Prostate gland (tissue), 2 donors: ENCODE data around the gene SLC25A34. TPM values are rescaled to one million over a fixed set of nuclear protein-coding genes. Genes with fewer than 3 reads are reported as not detected.

Experiments used
- DNase-seq: peaks from one replicate; pipeline ENCODE4 v3.0.0-alpha.2; 2019; ENCODE audit warnings: low spot score
- H3K27ac ChIP-seq, 2 donors: fragments of 200-600 bp; sonication (generic); 2 replicates each; pipeline ENCODE4 v1.5.1; 2017 to 2019
- H3K27me3 ChIP-seq: fragments of 200-600 bp; sonication (generic); replicated peaks from 2 replicates; pipeline ENCODE4 v1.5.1; 2019; ENCODE audit not compliant: insufficient read depth
- H3K36me3 ChIP-seq, 2 donors: fragments of 200-600 bp; sonication (generic); 1 replicate in 1 of 2; 2 replicates in 1 of 2; pipeline versions ENCODE4 v1.5.1 to v1.8.1; 2017 to 2019
- H3K4me1 ChIP-seq: fragments of 200-600 bp; sonication (generic); replicated peaks from 2 replicates; pipeline ENCODE4 v1.5.1; 2019
- H3K4me3 ChIP-seq, 2 donors: fragments of 200-600 bp; sonication (generic); 2 replicates each; pipeline ENCODE4 v1.5.1; 2017 to 2019
- H3K9me3 ChIP-seq: fragments of 200-600 bp; sonication (generic); 2 replicates; pipeline ENCODE4 v1.5.1; 2017
- POLR2A ChIP-seq: fragments of 450-650 bp; IDR thresholded peaks from one replicate; pipeline ENCODE4 v1.6.1; 2016; ENCODE audit warnings: antibody characterized with exemption, mild to moderate bottlenecking
- POLR2AphosphoS5 ChIP-seq: sonication (generic); formaldehyde crosslinking; IDR thresholded peaks from one replicate; pipeline ENCODE4 v1.6.1; 2017; ENCODE audit warnings: antibody characterized with exemption
- WGBS: methylation state at CpG from one replicate; pipeline ENCODE4 v1.1.5; 2018; 5-methylcytosine and 5-hydroxymethylcytosine counted together
- intact Hi-C: fragments of 100-400 bp; cut with DNase I; formaldehyde crosslinking; loops from one replicate; pipeline ENCODE4 v1.14.2; 2022
- total RNA-seq, 2 donors: library from RNA; depleted of rRNA; stranded (reverse); fragments of >200 nt; gene quantifications; one replicate each; pipeline ENCODE4 v1.1.0, GENCODE V29; 2016
- TF ChIP-seq, protein P1 (sequence below), 4 experiments: fragments of 200-600 bp in 2 of 4; fragments of 450-650 bp in 2 of 4; sonication (generic) in 2 of 4; IDR thresholded peaks; 1 replicate in 3 of 4; 2 replicates in 1 of 4; pipeline ENCODE4 v1.5.1; 2016 to 2019; ENCODE audit warnings: antibody characterized with exemption in 4 of 4, mild to moderate bottlenecking in 2 of 4, moderate library complexity in 2 of 4

SLC25A34 gene
- total RNA-seq, 2 donors from 2014 or later: 1.1 to 1.4 TPM

GRCh38 chr1:15734901-15735300, 1.2 kb upstream of the SLC25A34 start:
- Histone ChIP-seq H3K36me3 (peaks cover 0 to 16% of the 10 kb centered on the region in 2 donors), H3K27ac (no peak overlapping the region), H3K4me1 (peaks cover 6% of the 10 kb centered on the region), H3K4me3 (no peak overlapping the region), H3K9me3 (no peaks in the 10 kb centered on the region), H3K27me3 (no peaks in the 10 kb centered on the region)
- intact Hi-C loops: no loop called here
- 76% methylated on average over 17 of the region's 17 CpGs for WGBS
- no peak for DNase-seq
- TF ChIP-seq, protein P1, sequence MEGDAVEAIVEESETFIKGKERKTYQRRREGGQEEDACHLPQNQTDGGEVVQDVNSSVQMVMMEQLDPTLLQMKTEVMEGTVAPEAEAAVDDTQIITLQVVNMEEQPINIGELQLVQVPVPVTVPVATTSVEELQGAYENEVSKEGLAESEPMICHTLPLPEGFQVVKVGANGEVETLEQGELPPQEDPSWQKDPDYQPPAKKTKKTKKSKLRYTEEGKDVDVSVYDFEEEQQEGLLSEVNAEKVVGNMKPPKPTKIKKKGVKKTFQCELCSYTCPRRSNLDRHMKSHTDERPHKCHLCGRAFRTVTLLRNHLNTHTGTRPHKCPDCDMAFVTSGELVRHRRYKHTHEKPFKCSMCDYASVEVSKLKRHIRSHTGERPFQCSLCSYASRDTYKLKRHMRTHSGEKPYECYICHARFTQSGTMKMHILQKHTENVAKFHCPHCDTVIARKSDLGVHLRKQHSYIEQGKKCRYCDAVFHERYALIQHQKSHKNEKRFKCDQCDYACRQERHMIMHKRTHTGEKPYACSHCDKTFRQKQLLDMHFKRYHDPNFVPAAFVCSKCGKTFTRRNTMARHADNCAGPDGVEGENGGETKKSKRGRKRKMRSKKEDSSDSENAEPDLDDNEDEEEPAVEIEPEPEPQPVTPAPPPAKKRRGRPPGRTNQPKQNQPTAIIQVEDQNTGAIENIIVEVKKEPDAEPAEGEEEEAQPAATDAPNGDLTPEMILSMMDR (IDR thresholded peaks at IDR 0.05): no peak
- TF ChIP-seq POLR2A (no peak), POLR2AphosphoS5 (no peak)

DNA sequence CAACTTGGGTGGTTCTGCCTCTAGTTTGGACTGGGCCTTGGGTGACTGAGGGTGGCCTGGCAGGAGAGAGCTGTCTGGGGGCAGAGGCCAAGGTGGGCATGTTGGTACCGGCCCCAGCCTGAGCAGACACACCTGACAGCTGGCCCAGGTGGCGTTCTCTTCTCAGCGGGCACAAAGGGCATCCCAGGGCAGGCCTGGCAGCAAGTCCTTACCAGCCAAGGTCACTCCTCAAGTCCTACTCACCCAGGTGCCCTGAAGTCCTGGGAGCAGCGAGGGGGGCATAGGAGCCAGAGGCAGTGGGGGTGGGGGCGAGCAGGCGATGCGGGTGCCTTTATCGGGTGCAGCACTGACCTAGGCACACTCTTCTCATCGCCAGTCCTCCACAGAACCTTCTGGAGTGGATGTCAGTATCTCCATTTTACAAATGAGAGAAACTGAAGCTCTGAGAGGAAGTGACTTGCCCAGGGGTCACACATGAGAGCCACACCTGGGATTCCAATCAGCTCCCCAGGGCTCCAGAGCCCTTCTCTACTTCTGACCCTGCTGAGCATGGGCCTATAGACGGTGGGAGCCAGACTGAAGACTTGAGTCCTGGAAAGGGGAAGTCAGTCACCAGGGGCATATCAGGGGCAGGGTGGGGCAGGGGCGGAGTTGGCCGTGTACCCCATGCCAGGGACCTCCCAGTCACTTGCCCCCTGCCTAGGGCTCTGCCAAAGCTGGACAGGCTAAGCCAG, 587 bp upstream of the SLC25A34 start:
- WGBS: 72% methylated on average over 12 of the region's 12 CpGs
- Histone ChIP-seq H3K4me1 (peaks cover 6% of the 10 kb centered on the region), H3K27me3 (no peaks in the 10 kb centered on the region), H3K4me3 (no peak overlapping the region), H3K36me3 (peaks cover 0 to 13% of the 10 kb centered on the region in 2 donors), H3K9me3 (no peaks in the 10 kb centered on the region), H3K27ac (no peak overlapping the region)
- intact Hi-C loops: no loop called here
- TF ChIP-seq, protein P1 (IDR thresholded peaks at IDR 0.05): no peak
- TF ChIP-seq POLR2A (no peak), POLR2AphosphoS5 (no peak)
- no peak for DNase-seq

DNA sequence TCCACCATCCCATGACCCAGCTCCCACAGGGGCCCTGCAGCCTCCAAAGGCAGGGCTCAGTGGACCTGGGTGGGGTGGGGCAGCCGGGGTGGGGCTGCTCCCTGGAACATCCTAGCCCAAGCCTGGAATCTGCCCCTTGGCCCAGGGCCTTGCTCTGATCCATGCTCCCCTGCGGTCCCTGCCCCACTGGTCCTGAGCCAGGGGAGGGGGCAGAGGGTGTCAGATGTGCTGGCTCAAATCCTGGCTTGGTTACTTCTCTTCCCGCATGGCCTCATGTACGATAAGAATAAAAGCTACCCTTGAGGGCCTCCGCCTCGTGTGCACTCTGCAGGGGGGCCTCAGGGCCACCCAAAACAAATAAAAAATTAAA, 819 bp downstream of the SLC25A34 start:
- H3K9me3 ChIP-seq: no peaks in the 10 kb centered on the region
- H3K27ac ChIP-seq: no peak overlapping the region
- no peak for DNase-seq
- intact Hi-C loops: no loop called here
- 35% methylated on average over 6 of the region's 6 CpGs for WGBS
- H3K27me3 ChIP-seq: no peaks in the 10 kb centered on the region
- TF ChIP-seq POLR2AphosphoS5: no peak
- TF ChIP-seq POLR2A: no peak
- H3K4me3 ChIP-seq: no peak overlapping the region
- peaks cover 0 to under 1% of the 10 kb centered on the region in 2 donors for H3K36me3 ChIP-seq
- H3K4me1 ChIP-seq: peaks cover 6% of the 10 kb centered on the region

DNA sequence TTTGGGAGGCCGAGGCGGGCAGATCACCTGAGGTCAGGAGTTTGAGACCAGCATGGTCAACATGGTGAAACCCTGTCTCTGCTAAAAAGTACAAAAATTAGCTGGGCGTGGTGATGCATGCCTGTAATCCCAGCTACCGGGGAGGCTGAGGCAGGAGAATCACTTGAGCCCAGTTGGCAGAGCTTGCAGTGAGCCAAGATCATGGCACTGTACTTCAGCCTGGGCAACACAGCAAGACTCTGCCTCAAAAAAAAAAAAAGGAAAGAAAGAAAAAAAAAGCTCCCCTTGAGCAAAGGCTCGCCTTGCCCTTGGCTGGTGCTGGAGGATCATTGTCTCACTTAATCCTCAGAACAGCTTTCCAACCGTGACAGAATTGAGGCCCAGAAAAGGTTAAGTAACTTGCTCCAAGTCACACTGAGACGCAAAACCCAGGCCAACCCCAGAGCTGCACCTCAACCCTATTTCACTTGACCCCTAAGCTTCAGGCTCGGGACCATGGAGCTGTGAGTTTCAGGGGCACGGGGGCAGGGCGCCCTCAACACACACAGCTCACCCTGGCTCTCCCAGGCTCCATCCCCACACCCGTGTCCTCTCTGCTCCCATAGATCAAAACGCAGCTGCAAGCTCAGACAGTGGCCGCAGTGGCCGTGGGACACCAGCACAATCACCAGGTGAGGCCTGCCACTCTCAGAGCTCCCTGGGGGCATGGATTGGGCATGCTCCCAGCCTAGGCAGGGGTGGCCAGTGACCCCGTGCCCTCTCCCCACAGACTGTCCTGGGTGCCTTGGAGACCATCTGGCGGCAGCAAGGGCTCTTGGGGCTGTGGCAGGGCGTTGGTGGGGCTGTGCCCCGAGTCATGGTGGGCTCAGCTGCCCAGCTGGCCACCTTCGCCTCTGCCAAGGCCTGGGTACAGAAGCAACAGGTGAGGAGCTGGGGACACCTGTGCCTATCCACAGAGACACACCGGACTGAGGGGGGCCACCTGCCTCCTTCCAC, 1.6 kb downstream of the SLC25A34 start:
- no peaks in the 10 kb centered on the region for H3K27me3 ChIP-seq
- no peaks in the 10 kb centered on the region for H3K36me3 ChIP-seq
- no peak overlapping the region for H3K27ac ChIP-seq
- H3K4me1 ChIP-seq: peaks cover 6% of the 10 kb centered on the region
- DNase-seq: no peak
- H3K9me3 ChIP-seq: no peaks in the 10 kb centered on the region
- WGBS: 87% methylated on average over 20 of the region's 20 CpGs
- TF ChIP-seq, protein P1 (IDR thresholded peaks at IDR 0.05): no peak
- TF ChIP-seq POLR2A: no peak
- TF ChIP-seq POLR2AphosphoS5: no peak
- intact Hi-C loops: no loop called here
- H3K4me3 ChIP-seq: no peak overlapping the region

- intact Hi-C loops: no loop called here
- H3K27me3 ChIP-seq: no peaks in the 10 kb centered on the region
- DNase-seq: no peak
- H3K9me3 ChIP-seq: no peaks in the 10 kb centered on the region
- H3K27ac ChIP-seq: no peak overlapping the region
- TF ChIP-seq, protein P1 (IDR thresholded peaks at IDR 0.05): no peak
- no peak for TF ChIP-seq POLR2A
- no peak for TF ChIP-seq POLR2AphosphoS5
- H3K4me1 ChIP-seq: peaks cover 6% of the 10 kb centered on the region
- WGBS: 72% methylated on average over 15 of the region's 15 CpGs
- H3K36me3 ChIP-seq: no peaks in the 10 kb centered on the region
- no peak overlapping the region for H3K4me3 ChIP-seq
Observed at GRCh38 chr1:15738416-15739113, 2.5 kb downstream of the SLC25A34 start.
